Measurements from ENCODE around the gene AARS2.
"Not testable (repeated sequence)": the region's sequence is repeated elsewhere in the genome, so short reads cannot be mapped to it uniquely, and the experiment has no call there.

AARS2 gene

GRCh38 chr6:44312901-44313788 lies at the start of gene AARS2:
Gene AARS2 (minus strand): TSS chr6:44313347. CDS start chr6:44313323, 24 bp downstream.
- peak; percentile 82 to 85 for DNase-seq (ENCODE audit: low read depth in 2 of 2)

- no peak for DNase-seq (ENCODE audit: low read depth in 2 of 2)
Observed at GRCh38 chr6:44361947-44362346, 48.8 kb upstream of the AARS2 start.

- DNase-seq (ENCODE audit: low read depth in 2 of 2), result no peak
Observed at GRCh38 chr6:44359973-44360372, 46.8 kb upstream of the AARS2 start.

GRCh38 chr6:44356487-44356886 lies 43.3 kb upstream of the AARS2 start:
- DNase-seq (ENCODE audit: low read depth in 2 of 2), result no peak

GRCh38 chr6:44355640-44356039 lies 42.5 kb upstream of the AARS2 start:
- no peak for DNase-seq (ENCODE audit: low read depth in 2 of 2)

- no peak for DNase-seq (ENCODE audit: low read depth in 2 of 2)
Observed at GRCh38 chr6:44353336-44353735, 40.2 kb upstream of the AARS2 start.

- DNase-seq (ENCODE audit: low read depth in 2 of 2), result no peak
Observed at GRCh38 chr6:44352259-44352658, 39.1 kb upstream of the AARS2 start.

- DNase-seq (ENCODE audit: low read depth in 2 of 2), result not testable (repeated sequence)
Observed at GRCh38 chr6:44350650-44350994, 37.5 kb upstream of the AARS2 start.

- no peak for DNase-seq (ENCODE audit: low read depth in 2 of 2)
Observed at GRCh38 chr6:44349904-44350649, 36.9 kb upstream of the AARS2 start.

- not testable (repeated sequence) for DNase-seq (ENCODE audit: low read depth in 2 of 2)
Observed at GRCh38 chr6:44346818-44347217, 33.7 kb upstream of the AARS2 start.

- DNase-seq (ENCODE audit: low read depth in 2 of 2), result no peak
Observed at GRCh38 chr6:44342489-44342888, 29.3 kb upstream of the AARS2 start, which contains the start of gene SPATS1. Gene SPATS1 (plus strand): TSS chr6:44342650. CDS start chr6:44343096, 446 bp downstream.

- no peak for DNase-seq (ENCODE audit: low read depth in 2 of 2)
Observed at GRCh38 chr6:44342052-44342451, 28.9 kb upstream of the AARS2 start.

GRCh38 chr6:44341095-44341890 lies 28.1 kb upstream of the AARS2 start:
- no peak for DNase-seq (ENCODE audit: low read depth in 2 of 2)

GRCh38 chr6:44339763-44340625 lies 26.8 kb upstream of the AARS2 start:
- no peak for DNase-seq (ENCODE audit: low read depth in 2 of 2)

- DNase-seq (ENCODE audit: low read depth in 2 of 2), result no peak
Observed at GRCh38 chr6:44339301-44339700, 26.2 kb upstream of the AARS2 start.

- peak; percentile 29 to 46 for DNase-seq (ENCODE audit: low read depth in 2 of 2)
Observed at GRCh38 chr6:44338228-44339122, 25.3 kb upstream of the AARS2 start.

GRCh38 chr6:44335631-44336030 lies 22.5 kb upstream of the AARS2 start:
- DNase-seq (ENCODE audit: low read depth in 2 of 2), result no peak

- no peak for DNase-seq (ENCODE audit: low read depth in 2 of 2)
Observed at GRCh38 chr6:44333942-44334341, 20.8 kb upstream of the AARS2 start.

GRCh38 chr6:44333273-44333919 lies 20.2 kb upstream of the AARS2 start:
- DNase-seq (ENCODE audit: low read depth in 2 of 2), result no peak

GRCh38 chr6:44332585-44332984 lies 19.4 kb upstream of the AARS2 start:
- no peak for DNase-seq (ENCODE audit: low read depth in 2 of 2)
